ENCODE data around the gene DUSP1.

The DUSP1 gene

GRCh38 chr5:172756764-172757393, 14.1 kb downstream of the DUSP1 start:
- H3K4me1 ChIP-seq (ENCODE audit: insufficient read depth, low read length): no peaks in the 10 kb centered on the region
- H3K9ac ChIP-seq (ENCODE audit: low read depth, low read length): no peak overlapping the region
- no peak overlapping the region for H3K4me3 ChIP-seq (ENCODE audit: low read length)
- H3K27ac ChIP-seq (ENCODE audit: low read length): no peak overlapping the region
- no peaks in the 10 kb centered on the region for H3K9me3 ChIP-seq (ENCODE audit: insufficient read depth, low read depth, low read length)
- no peaks in the 10 kb centered on the region for H3K36me3 ChIP-seq (ENCODE audit: insufficient read depth, low read depth, low read length)
- peaks cover 15% of the 10 kb centered on the region for H3K27me3 ChIP-seq (ENCODE audit: insufficient read depth, low read length)

GRCh38 chr5:172754596-172755356, 16.2 kb downstream of the DUSP1 start:
- Histone ChIP-seq H3K27ac (ENCODE audit: low read length) (no peak overlapping the region), H3K4me3 (ENCODE audit: low read length) (no peak overlapping the region), H3K9me3 (ENCODE audit: insufficient read depth, low read depth, low read length) (no peaks in the 10 kb centered on the region), H3K9ac (ENCODE audit: low read depth, low read length) (no peak overlapping the region), H3K36me3 (ENCODE audit: insufficient read depth, low read depth, low read length) (no peaks in the 10 kb centered on the region), H3K4me1 (ENCODE audit: insufficient read depth, low read length) (no peaks in the 10 kb centered on the region), H3K27me3 (ENCODE audit: insufficient read depth, low read length) (peaks cover 15% of the 10 kb centered on the region)

- Histone ChIP-seq H3K36me3 (ENCODE audit: insufficient read depth, low read depth, low read length) (no peaks in the 10 kb centered on the region), H3K4me1 (ENCODE audit: insufficient read depth, low read length) (no peaks in the 10 kb centered on the region), H3K9ac (ENCODE audit: low read depth, low read length) (no peak overlapping the region), H3K4me3 (ENCODE audit: low read length) (no peak overlapping the region), H3K9me3 (ENCODE audit: insufficient read depth, low read depth, low read length) (no peaks in the 10 kb centered on the region), H3K27ac (ENCODE audit: low read length) (no peak overlapping the region), H3K27me3 (ENCODE audit: insufficient read depth, low read length) (peaks cover 8% of the 10 kb centered on the region; the same call in 1 of the 2 replicates)
Observed at GRCh38 chr5:172753101-172753500, 17.9 kb downstream of the DUSP1 start.

DNA sequence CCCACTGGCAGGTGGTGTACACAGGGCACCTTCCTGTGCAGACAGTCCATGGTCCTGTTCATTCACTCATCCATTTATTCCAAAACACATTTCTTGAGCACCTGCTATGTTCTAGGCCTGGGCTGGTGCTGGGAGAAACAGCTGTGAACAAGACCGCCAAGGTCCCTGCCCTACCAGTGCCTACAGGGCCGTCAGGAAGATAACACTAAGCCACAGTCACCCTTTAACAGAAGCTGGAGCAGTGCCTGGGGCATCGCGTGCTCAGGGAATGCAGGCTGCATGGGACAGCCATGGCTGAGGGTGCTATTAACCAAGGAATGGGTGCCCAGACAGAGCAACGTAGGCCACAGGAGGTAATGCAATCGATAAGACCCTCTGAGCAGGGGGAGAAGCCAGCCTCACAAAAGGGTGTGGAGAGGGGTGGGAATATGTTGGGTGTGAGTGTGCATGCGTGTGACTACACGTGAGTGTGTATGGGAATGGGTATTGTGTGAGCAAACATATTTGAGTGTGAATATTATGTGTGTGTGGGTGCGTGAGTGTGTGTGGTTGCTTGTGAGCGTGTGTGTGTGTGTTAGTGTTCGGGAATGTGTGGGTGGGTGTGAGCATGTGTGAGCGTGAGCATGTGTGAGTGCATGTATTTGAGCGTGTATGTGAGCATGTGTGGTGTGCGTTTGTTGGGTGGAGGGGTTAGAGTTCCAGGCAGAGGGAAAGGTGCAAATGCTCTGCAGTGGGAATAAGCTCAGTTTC, 19.1 kb downstream of the DUSP1 start:
- peaks cover 8% of the 10 kb centered on the region; the same call in 1 of the 2 replicates for H3K9me3 ChIP-seq (ENCODE audit: insufficient read depth, low read depth, low read length)
- H3K4me1 ChIP-seq (ENCODE audit: insufficient read depth, low read length): no peaks in the 10 kb centered on the region
- H3K4me3 ChIP-seq (ENCODE audit: low read length): no peak overlapping the region
- H3K36me3 ChIP-seq (ENCODE audit: insufficient read depth, low read depth, low read length): no peaks in the 10 kb centered on the region
- no peak overlapping the region for H3K27ac ChIP-seq (ENCODE audit: low read length)
- no peaks in the 10 kb centered on the region; the same call in 1 of the 2 replicates for H3K27me3 ChIP-seq (ENCODE audit: insufficient read depth, low read length)
- no peak overlapping the region for H3K9ac ChIP-seq (ENCODE audit: low read depth, low read length)

DNA sequence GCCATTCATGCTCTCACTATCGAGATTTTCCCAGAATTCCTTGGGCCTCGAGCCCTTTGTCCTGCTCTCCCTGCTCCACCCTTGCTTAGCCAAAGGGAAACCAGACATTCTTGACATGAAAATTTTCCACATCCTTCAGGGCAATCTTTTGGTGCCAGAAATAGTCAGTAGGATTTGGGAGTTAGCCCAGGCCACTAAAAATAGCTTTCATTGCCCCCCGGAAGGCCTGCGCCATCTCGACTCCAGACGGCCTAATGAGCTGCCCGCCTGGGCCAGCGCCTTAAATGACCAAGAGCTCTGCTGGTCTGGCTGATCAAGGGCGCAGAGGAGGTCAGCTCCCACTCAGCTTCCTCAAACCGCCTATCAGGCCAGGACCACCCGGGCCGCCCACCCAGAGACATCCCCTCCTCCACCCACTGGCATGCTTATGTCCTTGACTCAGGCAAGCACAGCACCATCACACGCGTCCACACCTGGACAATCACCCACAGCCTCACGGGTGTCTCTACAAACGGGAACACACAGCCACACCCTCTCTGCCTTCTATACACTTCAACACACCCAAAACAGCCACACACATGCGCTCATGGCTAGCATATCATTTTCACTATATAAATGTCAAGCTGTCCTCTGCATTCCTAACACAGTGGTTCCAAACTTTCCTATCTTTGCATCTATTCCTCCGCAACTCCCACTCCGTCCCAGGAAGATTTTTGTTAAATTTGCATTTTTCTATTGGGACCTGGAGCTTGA, 20.9 kb downstream of the DUSP1 start:
- Histone ChIP-seq H3K9me3 (ENCODE audit: insufficient read depth, low read depth, low read length) (peaks cover 8% of the 10 kb centered on the region; the same call in 1 of the 2 replicates), H3K27ac (ENCODE audit: low read length) (no peak overlapping the region), H3K4me1 (ENCODE audit: insufficient read depth, low read length) (no peaks in the 10 kb centered on the region), H3K27me3 (ENCODE audit: insufficient read depth, low read length) (no peaks in the 10 kb centered on the region), H3K36me3 (ENCODE audit: insufficient read depth, low read depth, low read length) (no peaks in the 10 kb centered on the region), H3K9ac (ENCODE audit: low read depth, low read length) (no peak overlapping the region), H3K4me3 (ENCODE audit: low read length) (no peak overlapping the region)

DNA sequence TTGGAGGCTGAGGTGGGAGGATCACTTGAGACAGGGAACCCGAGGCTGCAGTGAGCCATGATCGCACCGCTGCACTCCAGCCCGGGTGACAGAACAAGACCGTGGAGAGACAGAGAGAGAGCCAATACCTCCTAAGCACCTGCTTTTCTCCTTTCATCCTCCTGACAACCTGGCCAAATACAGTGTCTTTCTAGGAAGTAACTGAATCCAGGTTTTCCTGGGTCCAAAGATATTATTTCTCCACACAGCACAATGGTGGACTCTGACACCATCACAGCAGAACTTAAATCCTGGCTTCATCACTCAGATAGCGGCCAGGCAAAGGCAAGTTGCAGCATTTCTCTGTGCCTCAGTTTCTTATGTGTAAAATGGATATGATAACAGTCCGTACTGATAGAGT, 21.9 kb downstream of the DUSP1 start:
- Histone ChIP-seq H3K27ac (ENCODE audit: low read length) (no peak overlapping the region), H3K9me3 (ENCODE audit: insufficient read depth, low read depth, low read length) (peaks cover 8% of the 10 kb centered on the region; the same call in 1 of the 2 replicates), H3K9ac (ENCODE audit: low read depth, low read length) (no peak overlapping the region), H3K36me3 (ENCODE audit: insufficient read depth, low read depth, low read length) (no peaks in the 10 kb centered on the region), H3K4me1 (ENCODE audit: insufficient read depth, low read length) (no peaks in the 10 kb centered on the region), H3K4me3 (ENCODE audit: low read length) (no peak overlapping the region), H3K27me3 (ENCODE audit: insufficient read depth, low read length) (no peaks in the 10 kb centered on the region)

- no peak overlapping the region for H3K9ac ChIP-seq (ENCODE audit: low read depth, low read length)
Observed at GRCh38 chr5:172748341-172748843, 22.6 kb downstream of the DUSP1 start.

DNA sequence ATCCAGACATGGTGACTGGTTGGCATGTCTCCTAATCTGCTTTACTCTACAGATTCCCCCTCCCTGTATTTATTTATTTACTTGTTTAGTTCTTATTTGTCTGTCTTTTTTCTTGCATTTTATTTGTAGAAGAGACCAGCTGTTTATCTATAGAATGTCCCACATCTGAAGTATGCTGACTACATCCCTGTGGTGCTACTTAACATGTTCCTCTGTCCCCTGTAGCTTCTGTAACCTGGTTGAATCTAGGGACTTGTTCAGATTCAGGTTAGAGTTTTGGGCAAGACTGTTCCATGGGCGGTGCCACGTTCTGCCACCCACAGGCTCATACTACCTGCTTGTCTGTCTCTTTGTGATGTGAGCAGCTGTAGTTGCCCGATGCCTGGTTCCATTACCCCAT, 23.5 kb downstream of the DUSP1 start:
- H3K9ac ChIP-seq (ENCODE audit: low read depth, low read length): no peak overlapping the region
- H3K27me3 ChIP-seq (ENCODE audit: insufficient read depth, low read length): no peaks in the 10 kb centered on the region
- H3K27ac ChIP-seq (ENCODE audit: low read length): no peak overlapping the region
- H3K36me3 ChIP-seq (ENCODE audit: insufficient read depth, low read depth, low read length): no peaks in the 10 kb centered on the region
- H3K4me1 ChIP-seq (ENCODE audit: insufficient read depth, low read length): no peaks in the 10 kb centered on the region
- H3K4me3 ChIP-seq (ENCODE audit: low read length): no peak overlapping the region
- peaks cover 8% of the 10 kb centered on the region; the same call in 1 of the 2 replicates for H3K9me3 ChIP-seq (ENCODE audit: insufficient read depth, low read depth, low read length)

More at GRCh38 chr5:172748341-172748843, 22.6 kb downstream of the DUSP1 start:
- no peak overlapping the region for H3K4me3 ChIP-seq (ENCODE audit: low read length)
- no peaks in the 10 kb centered on the region for H3K27me3 ChIP-seq (ENCODE audit: insufficient read depth, low read length)
- no peak overlapping the region for H3K27ac ChIP-seq (ENCODE audit: low read length)
- H3K9me3 ChIP-seq (ENCODE audit: insufficient read depth, low read depth, low read length): peaks cover 8% of the 10 kb centered on the region; the same call in 1 of the 2 replicates
- no peaks in the 10 kb centered on the region for H3K36me3 ChIP-seq (ENCODE audit: insufficient read depth, low read depth, low read length)
- H3K4me1 ChIP-seq (ENCODE audit: insufficient read depth, low read length): no peaks in the 10 kb centered on the region

DNA sequence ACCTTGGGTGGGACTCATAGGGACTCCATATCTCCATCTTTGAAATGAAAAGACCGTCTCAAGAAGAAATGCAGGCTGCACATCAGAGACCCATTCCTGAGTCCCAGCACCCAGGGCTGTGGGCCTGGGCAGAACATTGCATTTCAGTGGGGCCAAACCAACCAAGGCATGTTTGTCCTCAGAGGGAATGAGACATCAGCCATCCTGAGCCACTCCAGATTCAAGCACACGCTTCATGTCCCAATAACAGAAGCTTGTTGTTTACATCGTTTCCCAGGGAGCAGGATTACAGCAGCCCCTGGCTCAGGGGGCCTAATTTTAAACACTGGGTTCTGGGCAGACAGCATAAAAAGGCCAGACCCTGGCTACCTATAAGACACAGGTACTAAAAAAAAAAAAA, 24.3 kb downstream of the DUSP1 start:
- Histone ChIP-seq H3K9ac (ENCODE audit: low read depth, low read length) (no peak overlapping the region), H3K4me1 (ENCODE audit: insufficient read depth, low read length) (no peaks in the 10 kb centered on the region), H3K36me3 (ENCODE audit: insufficient read depth, low read depth, low read length) (no peaks in the 10 kb centered on the region), H3K4me3 (ENCODE audit: low read length) (no peak overlapping the region), H3K27me3 (ENCODE audit: insufficient read depth, low read length) (no peaks in the 10 kb centered on the region), H3K27ac (ENCODE audit: low read length) (no peak overlapping the region), H3K9me3 (ENCODE audit: insufficient read depth, low read depth, low read length) (peaks cover 8% of the 10 kb centered on the region; the same call in 1 of the 2 replicates)

GRCh38 chr5:172745838-172746237, 25.2 kb downstream of the DUSP1 start:
- H3K4me3 ChIP-seq (ENCODE audit: low read length): no peak overlapping the region
- H3K27ac ChIP-seq (ENCODE audit: low read length): no peak overlapping the region
- no peaks in the 10 kb centered on the region for H3K27me3 ChIP-seq (ENCODE audit: insufficient read depth, low read length)
- no peak overlapping the region for H3K9ac ChIP-seq (ENCODE audit: low read depth, low read length)
- no peaks in the 10 kb centered on the region for H3K36me3 ChIP-seq (ENCODE audit: insufficient read depth, low read depth, low read length)
- H3K4me1 ChIP-seq (ENCODE audit: insufficient read depth, low read length): no peaks in the 10 kb centered on the region
- H3K9me3 ChIP-seq (ENCODE audit: insufficient read depth, low read depth, low read length): peaks cover 8% of the 10 kb centered on the region; the same call in 1 of the 2 replicates

DNA sequence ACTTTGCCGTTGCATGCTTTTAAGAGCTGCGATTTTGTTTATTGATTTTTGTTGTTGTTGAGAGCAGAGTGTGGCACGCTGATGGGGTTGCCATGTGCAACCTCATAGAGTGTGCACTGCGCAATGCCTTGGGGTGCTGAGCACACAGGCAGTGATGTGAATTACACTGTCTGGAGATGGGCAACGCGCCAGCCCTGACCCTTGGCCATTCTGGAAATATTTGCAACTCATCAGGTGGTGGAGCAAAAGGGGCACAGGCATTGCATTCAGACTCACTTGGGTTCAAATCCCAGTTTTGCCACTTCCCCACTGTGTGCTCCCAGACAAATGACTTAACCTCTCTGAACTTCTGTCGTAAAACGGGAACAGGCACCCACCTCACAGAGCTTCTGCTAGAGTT, 25.6 kb downstream of the DUSP1 start:
- Histone ChIP-seq H3K27me3 (ENCODE audit: insufficient read depth, low read length) (no peaks in the 10 kb centered on the region), H3K9ac (ENCODE audit: low read depth, low read length) (no peak overlapping the region), H3K9me3 (ENCODE audit: insufficient read depth, low read depth, low read length) (peaks cover 8% of the 10 kb centered on the region; the same call in 1 of the 2 replicates), H3K27ac (ENCODE audit: low read length) (no peak overlapping the region), H3K4me1 (ENCODE audit: insufficient read depth, low read length) (no peaks in the 10 kb centered on the region), H3K36me3 (ENCODE audit: insufficient read depth, low read depth, low read length) (no peaks in the 10 kb centered on the region), H3K4me3 (ENCODE audit: low read length) (no peak overlapping the region)

All from iPS-20b (cell line).